ENCODE results near the gene CCDC3.
"Not testable (repeated sequence)": the region's sequence is repeated elsewhere in the genome, so short reads cannot be mapped to it uniquely, and the experiment has no call there.

Gene CCDC3

GRCh38 chr10:12999849-13000248 is 1.7 kb downstream of the CCDC3 start:
- no peak for DNase-seq

- no peak for DNase-seq
Measured at GRCh38 chr10:12995425-12995861, 6.1 kb downstream of the CCDC3 start.

- no peak for DNase-seq
Measured at GRCh38 chr10:12993595-12993994, 7.9 kb downstream of the CCDC3 start.

- DNase-seq, result no peak
Measured at GRCh38 chr10:12985347-12985746, 16.2 kb downstream of the CCDC3 start.

- DNase-seq, result no peak
Measured at GRCh38 chr10:12984165-12984747, 17.3 kb downstream of the CCDC3 start.

- not testable (repeated sequence) for DNase-seq
Measured at GRCh38 chr10:12983568-12983967, 17.9 kb downstream of the CCDC3 start.

- no peak for DNase-seq
Measured at GRCh38 chr10:12981570-12981969, 19.9 kb downstream of the CCDC3 start.

GRCh38 chr10:12980713-12981306 is 20.7 kb downstream of the CCDC3 start:
- no peak for DNase-seq

- DNase-seq, result no peak
Measured at GRCh38 chr10:12980102-12980661, 21.3 kb downstream of the CCDC3 start.

- DNase-seq, result no peak
Measured at GRCh38 chr10:12978891-12979290, 22.6 kb downstream of the CCDC3 start.

- no peak for DNase-seq
Measured at GRCh38 chr10:12975906-12976305, 25.6 kb downstream of the CCDC3 start.

GRCh38 chr10:12975266-12975665 is 26.2 kb downstream of the CCDC3 start:
- DNase-seq, result no peak

GRCh38 chr10:12974491-12975199 is 26.9 kb downstream of the CCDC3 start:
- DNase-seq, result no peak

GRCh38 chr10:12974078-12974477 is 27.4 kb downstream of the CCDC3 start:
- DNase-seq, result no peak

GRCh38 chr10:12973149-12973718 is 28.3 kb downstream of the CCDC3 start:
- DNase-seq, result no peak

GRCh38 chr10:12972146-12972545 is 29.4 kb downstream of the CCDC3 start:
- DNase-seq, result no peak

GRCh38 chr10:12971001-12971788 is 30.3 kb downstream of the CCDC3 start:
- DNase-seq, result no peak

- no peak for DNase-seq
Measured at GRCh38 chr10:12969951-12970350, 31.6 kb downstream of the CCDC3 start.

- DNase-seq, result no peak
Measured at GRCh38 chr10:12966067-12966466, 35.4 kb downstream of the CCDC3 start.

GRCh38 chr10:12965571-12965970 is 35.9 kb downstream of the CCDC3 start:
- no peak for DNase-seq

- no peak for DNase-seq
Measured at GRCh38 chr10:12962556-12962955, 39.0 kb downstream of the CCDC3 start.

GRCh38 chr10:12961416-12962205 is 39.9 kb downstream of the CCDC3 start:
- no peak for DNase-seq
